GM23338 (cell line): Measurements from ENCODE around the gene AMOTL1.

ENCODE experiments used
- EZH2 ChIP-seq: fragments of 200-600 bp; sonication (generic); IDR thresholded peaks from one replicate; pipeline ENCODE4 v1.8.0; 2017; ENCODE audit warnings: antibody characterized with exemption, mild to moderate bottlenecking, low read depth; ENCODE audit not compliant: unreplicated experiment
- EZH2phosphoT487 ChIP-seq: fragments of 200-600 bp; sonication (generic); IDR thresholded peaks from one replicate; pipeline ENCODE4 v1.8.1; 2018; ENCODE audit warnings: antibody characterized with exemption; ENCODE audit not compliant: unreplicated experiment
- JUNB ChIP-seq: IDR thresholded peaks from one replicate; pipeline ENCODE4 v1.6.1; 2016; ENCODE audit warnings: antibody characterized with exemption; ENCODE audit not compliant: unreplicated experiment
- POLR2AphosphoS5 ChIP-seq: IDR thresholded peaks from 2 replicates; pipeline ENCODE4 v1.6.1; 2016; ENCODE audit warnings: antibody characterized with exemption, low read depth
- TF ChIP-seq, protein P1 (sequence below), 2 experiments: fragments of 200-600 bp in 1 of 2; sonication (generic) in 1 of 2; conservative IDR thresholded peaks; 2 replicates each; pipeline versions ENCODE4 v1.5.1 to v1.6.1; 2016 to 2017; ENCODE audit warnings: antibody characterized with exemption in 2 of 2, low read depth in 2 of 2, mild to moderate bottlenecking in 2 of 2, moderate library complexity in 1 of 2
- TF ChIP-seq, protein P2 (sequence below): IDR thresholded peaks from one replicate; pipeline ENCODE4 v1.6.1; 2018; ENCODE audit warnings: antibody characterized with exemption; ENCODE audit not compliant: unreplicated experiment

DNA sequence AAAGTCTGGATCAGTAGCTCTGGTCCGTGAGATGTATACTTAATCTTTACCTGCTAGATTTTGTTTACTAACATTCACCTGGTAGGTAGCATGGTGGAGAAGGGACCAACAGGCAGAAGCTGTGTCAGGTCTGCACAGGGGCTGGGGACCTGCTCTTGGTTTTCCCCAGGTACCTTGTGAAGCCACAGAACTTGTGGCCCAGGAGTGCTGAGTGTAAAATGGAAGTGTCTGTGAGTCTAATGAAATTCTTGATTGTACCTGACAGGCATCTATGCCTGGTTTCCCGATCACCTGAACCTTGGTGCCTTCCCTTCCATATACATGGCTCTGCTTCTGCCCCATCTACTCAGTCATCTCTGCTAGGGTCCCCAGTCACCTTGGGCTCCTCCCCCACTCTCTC is 110.8 kb downstream of the AMOTL1 start:
- TF ChIP-seq, protein P1, sequence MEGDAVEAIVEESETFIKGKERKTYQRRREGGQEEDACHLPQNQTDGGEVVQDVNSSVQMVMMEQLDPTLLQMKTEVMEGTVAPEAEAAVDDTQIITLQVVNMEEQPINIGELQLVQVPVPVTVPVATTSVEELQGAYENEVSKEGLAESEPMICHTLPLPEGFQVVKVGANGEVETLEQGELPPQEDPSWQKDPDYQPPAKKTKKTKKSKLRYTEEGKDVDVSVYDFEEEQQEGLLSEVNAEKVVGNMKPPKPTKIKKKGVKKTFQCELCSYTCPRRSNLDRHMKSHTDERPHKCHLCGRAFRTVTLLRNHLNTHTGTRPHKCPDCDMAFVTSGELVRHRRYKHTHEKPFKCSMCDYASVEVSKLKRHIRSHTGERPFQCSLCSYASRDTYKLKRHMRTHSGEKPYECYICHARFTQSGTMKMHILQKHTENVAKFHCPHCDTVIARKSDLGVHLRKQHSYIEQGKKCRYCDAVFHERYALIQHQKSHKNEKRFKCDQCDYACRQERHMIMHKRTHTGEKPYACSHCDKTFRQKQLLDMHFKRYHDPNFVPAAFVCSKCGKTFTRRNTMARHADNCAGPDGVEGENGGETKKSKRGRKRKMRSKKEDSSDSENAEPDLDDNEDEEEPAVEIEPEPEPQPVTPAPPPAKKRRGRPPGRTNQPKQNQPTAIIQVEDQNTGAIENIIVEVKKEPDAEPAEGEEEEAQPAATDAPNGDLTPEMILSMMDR (conservative IDR thresholded peaks at IDR 0.05; ENCODE audit: low read depth in 2 of 2): no peak
- TF ChIP-seq EZH2 (no peak), POLR2AphosphoS5 (no peak), EZH2phosphoT487 (no peak), JUNB (no peak)
- TF ChIP-seq, protein P2, sequence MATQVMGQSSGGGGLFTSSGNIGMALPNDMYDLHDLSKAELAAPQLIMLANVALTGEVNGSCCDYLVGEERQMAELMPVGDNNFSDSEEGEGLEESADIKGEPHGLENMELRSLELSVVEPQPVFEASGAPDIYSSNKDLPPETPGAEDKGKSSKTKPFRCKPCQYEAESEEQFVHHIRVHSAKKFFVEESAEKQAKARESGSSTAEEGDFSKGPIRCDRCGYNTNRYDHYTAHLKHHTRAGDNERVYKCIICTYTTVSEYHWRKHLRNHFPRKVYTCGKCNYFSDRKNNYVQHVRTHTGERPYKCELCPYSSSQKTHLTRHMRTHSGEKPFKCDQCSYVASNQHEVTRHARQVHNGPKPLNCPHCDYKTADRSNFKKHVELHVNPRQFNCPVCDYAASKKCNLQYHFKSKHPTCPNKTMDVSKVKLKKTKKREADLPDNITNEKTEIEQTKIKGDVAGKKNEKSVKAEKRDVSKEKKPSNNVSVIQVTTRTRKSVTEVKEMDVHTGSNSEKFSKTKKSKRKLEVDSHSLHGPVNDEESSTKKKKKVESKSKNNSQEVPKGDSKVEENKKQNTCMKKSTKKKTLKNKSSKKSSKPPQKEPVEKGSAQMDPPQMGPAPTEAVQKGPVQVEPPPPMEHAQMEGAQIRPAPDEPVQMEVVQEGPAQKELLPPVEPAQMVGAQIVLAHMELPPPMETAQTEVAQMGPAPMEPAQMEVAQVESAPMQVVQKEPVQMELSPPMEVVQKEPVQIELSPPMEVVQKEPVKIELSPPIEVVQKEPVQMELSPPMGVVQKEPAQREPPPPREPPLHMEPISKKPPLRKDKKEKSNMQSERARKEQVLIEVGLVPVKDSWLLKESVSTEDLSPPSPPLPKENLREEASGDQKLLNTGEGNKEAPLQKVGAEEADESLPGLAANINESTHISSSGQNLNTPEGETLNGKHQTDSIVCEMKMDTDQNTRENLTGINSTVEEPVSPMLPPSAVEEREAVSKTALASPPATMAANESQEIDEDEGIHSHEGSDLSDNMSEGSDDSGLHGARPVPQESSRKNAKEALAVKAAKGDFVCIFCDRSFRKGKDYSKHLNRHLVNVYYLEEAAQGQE: no peak
